Islet precursor cell (in vitro differentiated cells): ENCODE measurements around the gene EMILIN2.

Experiments
- DNase-seq: peaks from one replicate; pipeline ENCODE4 v3.0.0-alpha.2; 2018

EMILIN2 gene

GRCh38 chr18:2879889-2880288 is 33.1 kb downstream of the EMILIN2 start:
- DNase-seq, result peak; percentile 26

GRCh38 chr18:2880473-2880872 is 33.7 kb downstream of the EMILIN2 start:
- DNase-seq, result peak; percentile 44

- DNase-seq, result peak; percentile 36
Observed at GRCh38 chr18:2881088-2881839, 34.5 kb downstream of the EMILIN2 start.

GRCh38 chr18:2881840-2882195 is 35.0 kb downstream of the EMILIN2 start:
- peak; percentile 33 for DNase-seq

GRCh38 chr18:2882201-2882600 is 35.4 kb downstream of the EMILIN2 start:
- DNase-seq, result peak; percentile 35

GRCh38 chr18:2883076-2883735 is 36.4 kb downstream of the EMILIN2 start:
- DNase-seq, result peak; percentile 30

- DNase-seq, result peak; percentile 38
Observed at GRCh38 chr18:2884706-2885285, 38.0 kb downstream of the EMILIN2 start.

GRCh38 chr18:2887470-2887869 is 40.7 kb downstream of the EMILIN2 start:
- DNase-seq, result no peak

- DNase-seq, result peak; percentile 22
Observed at GRCh38 chr18:2889761-2890192, 43.0 kb downstream of the EMILIN2 start.

GRCh38 chr18:2890606-2891005 is 43.8 kb downstream of the EMILIN2 start:
- DNase-seq, result no peak

GRCh38 chr18:2891526-2892431 is 45.0 kb downstream of the EMILIN2 start:
- DNase-seq, result peak; percentile 62

- peak; percentile 40 for DNase-seq
Observed at GRCh38 chr18:2893056-2893455, 46.2 kb downstream of the EMILIN2 start.

GRCh38 chr18:2893676-2894075 is 46.9 kb downstream of the EMILIN2 start:
- peak; percentile 46 for DNase-seq

GRCh38 chr18:2894131-2894840 is 47.5 kb downstream of the EMILIN2 start:
- peak; percentile 64 for DNase-seq

GRCh38 chr18:2894841-2895370 is 48.1 kb downstream of the EMILIN2 start:
- DNase-seq, result peak; percentile 13

- DNase-seq, result peak; percentile 27
Observed at GRCh38 chr18:2895391-2895790, 48.6 kb downstream of the EMILIN2 start.

- no peak for DNase-seq
Observed at GRCh38 chr18:2896990-2897389, 50.2 kb downstream of the EMILIN2 start.

GRCh38 chr18:2897448-2898185 is 50.8 kb downstream of the EMILIN2 start:
- DNase-seq, result peak; percentile 30

GRCh38 chr18:2898186-2898640 is 51.4 kb downstream of the EMILIN2 start:
- peak; percentile 65 for DNase-seq

GRCh38 chr18:2900684-2901422 is 54.0 kb downstream of the EMILIN2 start:
- DNase-seq, result peak; percentile 49
